Activated CD4-positive, alpha-beta T cell treated with anti-CD3 and anti-CD28 coated beads, Interleukin-2, amount 50 U/mL, for 16 hours (primary cell): ENCODE data around the gene CLSTN2.

Source experiments
- DNase-seq: peaks from one replicate; pipeline ENCODE4 v3.0.0-alpha.2; 2020

CLSTN2 gene

GRCh38 chr3:140434261-140434905 is 499.4 kb downstream of the CLSTN2 start:
- DNase-seq, result no peak

DNA sequence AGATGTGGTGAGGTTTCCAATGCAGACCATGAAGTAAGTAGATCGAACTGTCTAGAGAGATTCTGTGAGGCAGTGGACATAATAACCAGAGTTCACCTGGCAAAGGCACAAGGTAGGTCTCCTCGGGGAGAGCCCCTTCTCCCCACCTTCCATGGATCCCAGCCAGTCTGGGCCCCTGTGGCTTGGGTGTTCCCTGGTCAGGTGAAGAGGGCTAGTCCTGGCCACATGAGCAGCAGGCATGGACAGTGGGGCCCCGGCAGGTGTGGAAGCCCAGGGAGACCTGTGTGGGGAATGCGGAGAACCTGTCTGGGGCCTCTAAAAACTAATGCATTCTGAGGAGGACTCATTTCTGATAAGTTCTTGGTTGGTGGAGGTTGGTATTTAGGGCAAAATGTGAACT is 501.4 kb downstream of the CLSTN2 start:
- no peak for DNase-seq

GRCh38 chr3:140438736-140439470 is 503.9 kb downstream of the CLSTN2 start:
- no peak for DNase-seq

DNA sequence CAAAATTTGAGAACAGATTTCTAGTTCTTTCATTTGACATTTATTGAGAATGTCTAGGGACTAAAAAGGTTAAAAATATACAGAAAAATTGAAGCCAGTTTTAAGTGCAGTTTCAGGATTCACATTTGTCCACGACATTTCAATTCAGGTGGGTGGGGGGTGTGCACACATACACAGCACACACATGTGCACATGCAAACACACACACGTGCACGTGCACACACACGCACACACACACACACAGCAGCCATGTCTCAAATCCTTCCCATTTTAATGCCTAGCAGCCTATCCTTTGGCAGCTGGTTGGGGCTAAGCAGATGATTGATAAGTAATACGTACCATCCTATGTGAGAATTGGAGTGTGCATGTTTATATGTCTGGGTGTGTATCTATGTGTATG is 504.5 kb downstream of the CLSTN2 start:
- DNase-seq, result no peak

GRCh38 chr3:140440446-140440845 is 505.5 kb downstream of the CLSTN2 start:
- DNase-seq, result no peak

DNA sequence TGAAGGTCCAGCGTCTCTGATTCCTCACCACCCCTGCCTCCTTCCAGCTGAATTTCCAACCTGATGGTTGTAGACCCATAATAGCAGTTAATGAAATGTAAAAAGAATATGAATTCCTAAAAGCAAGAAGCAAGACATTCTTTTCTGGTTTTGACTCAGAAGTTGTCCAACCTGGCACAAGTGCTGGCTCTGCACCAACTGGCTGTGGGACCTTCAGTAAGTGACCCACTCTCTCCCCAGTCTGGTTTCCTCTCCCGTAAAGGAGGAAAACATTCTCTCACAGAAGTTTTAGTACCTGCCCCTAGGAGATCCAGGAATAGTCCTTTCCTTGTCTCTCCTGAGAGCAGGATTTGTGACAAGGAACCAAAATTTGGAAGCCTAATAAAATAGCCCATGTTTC is 506.0 kb downstream of the CLSTN2 start:
- DNase-seq, result no peak

GRCh38 chr3:140442621-140443020 is 507.6 kb downstream of the CLSTN2 start:
- DNase-seq, result no peak

GRCh38 chr3:140443073-140443472 is 508.1 kb downstream of the CLSTN2 start:
- DNase-seq, result no peak

GRCh38 chr3:140443806-140444205 is 508.8 kb downstream of the CLSTN2 start:
- DNase-seq, result no peak

DNA sequence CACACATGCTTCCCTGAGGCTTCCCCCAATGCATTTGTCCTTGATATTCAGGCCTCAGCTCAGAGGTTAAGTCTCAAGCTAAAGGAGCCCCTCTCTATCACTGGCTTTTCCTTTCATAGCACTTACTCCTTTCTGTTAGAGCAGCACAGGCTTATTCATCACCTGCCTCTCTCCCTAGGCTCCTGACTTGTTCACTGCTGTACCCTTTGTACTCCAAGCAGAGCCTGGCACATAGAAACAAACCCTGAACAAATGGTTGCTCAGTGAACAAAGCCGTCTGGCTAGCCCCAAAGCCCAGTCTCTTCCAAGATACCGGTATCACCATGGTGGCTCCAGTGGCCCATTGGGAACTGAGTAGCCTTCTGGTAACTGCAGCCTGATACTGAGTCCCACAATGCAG is 511.7 kb downstream of the CLSTN2 start:
- DNase-seq, result no peak

GRCh38 chr3:140447136-140447535 is 512.2 kb downstream of the CLSTN2 start:
- no peak for DNase-seq

- no peak for DNase-seq
These were observed 513.0 kb downstream of the CLSTN2 start for GRCh38 chr3:140448001-140448400.

GRCh38 chr3:140449413-140450256 is 514.6 kb downstream of the CLSTN2 start:
- no peak for DNase-seq

DNA sequence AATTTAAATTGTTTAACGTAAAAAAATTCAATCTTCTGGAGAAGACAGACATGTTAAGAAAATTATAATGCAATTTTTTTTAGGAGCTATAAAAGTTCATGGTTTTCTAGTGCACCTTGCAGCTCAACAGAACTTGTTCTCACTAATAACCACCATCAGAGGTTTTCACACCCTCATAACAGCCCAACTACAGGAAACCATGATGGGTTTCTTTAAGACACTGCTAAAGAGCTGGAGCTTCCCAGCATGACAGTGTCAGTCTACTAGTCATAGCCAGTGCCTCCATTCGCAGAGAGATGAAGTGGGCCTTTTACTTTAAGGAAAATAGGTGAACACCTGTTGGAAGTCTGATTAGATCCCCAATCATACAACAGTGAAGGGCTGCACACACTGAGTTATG is 518.8 kb downstream of the CLSTN2 start:
- no peak for DNase-seq

DNA sequence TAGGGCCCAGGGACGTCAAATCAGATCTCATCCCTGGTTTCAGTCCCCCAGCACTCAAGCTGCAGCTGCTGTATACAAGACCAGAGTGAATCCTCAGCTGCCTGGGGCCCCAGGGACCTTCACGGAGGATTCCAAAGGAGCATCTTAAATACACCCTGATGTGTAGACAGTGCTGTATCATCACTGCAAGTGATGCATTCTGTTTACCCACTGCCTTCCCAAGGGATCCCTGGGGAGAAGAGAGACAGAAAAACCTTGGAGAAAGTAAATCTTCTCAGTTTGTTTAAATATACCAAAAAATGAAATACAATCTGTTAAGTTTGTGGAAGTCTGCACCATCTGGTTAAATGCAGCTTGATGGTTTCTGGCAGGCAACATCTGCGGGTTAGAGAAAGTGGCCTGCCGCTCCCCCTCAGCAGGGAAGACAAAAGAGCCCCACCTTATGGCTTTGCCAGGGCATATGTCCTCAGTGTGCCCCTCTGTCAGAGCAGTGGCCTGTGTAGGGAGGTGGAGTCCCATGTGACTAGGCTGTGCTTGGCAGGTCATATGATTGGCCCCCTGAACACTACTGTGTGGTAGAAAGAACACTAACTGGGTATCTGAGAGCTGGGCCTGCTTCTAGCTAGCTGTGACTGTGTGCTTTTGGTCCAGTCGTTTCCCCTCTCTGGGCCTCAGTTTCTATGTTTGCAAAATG is 520.7 kb downstream of the CLSTN2 start:
- DNase-seq, result no peak

- DNase-seq, result no peak
These were observed 522.0 kb downstream of the CLSTN2 start for GRCh38 chr3:140456974-140457373.

DNA sequence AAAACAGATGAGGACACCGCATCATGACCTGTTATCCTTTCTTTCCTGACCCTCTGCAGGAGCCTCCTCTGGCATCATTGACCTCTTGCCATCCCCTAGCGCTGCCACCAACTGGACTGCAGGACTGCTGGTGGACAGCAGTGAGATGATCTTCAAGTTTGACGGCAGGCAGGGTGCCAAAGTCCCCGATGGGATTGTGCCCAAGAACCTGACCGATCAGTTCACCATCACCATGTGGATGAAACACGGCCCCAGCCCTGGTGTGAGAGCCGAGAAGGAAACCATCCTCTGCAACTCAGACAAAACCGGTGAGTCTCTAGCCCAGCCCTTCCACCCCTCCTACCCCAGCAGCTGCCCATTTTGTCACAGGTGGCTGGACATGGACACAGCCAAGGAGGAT is 524.5 kb downstream of the CLSTN2 start:
- no peak for DNase-seq

- no peak for DNase-seq
These were observed 526.3 kb downstream of the CLSTN2 start for GRCh38 chr3:140461250-140461649.

- DNase-seq, result no peak
These were observed 528.4 kb downstream of the CLSTN2 start for GRCh38 chr3:140463355-140463754.

DNA sequence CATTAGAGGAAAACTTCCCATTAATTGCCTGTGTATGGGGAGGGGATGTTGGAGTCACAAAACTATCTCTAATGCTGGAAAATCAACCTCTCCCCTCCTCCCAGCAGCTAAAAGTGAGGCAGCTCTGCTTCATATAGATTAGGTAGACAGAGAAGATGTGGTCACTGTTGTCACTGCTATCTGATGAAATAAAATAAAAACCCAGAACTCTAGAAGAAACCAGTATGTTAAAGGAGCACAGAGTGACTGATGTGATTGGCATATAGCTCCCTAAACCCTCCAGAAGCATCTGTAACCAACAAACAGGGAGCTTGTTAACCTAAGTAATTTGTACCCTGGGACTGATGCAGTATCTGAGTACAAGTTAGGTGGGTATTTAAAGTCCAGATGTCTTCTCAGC is 531.0 kb downstream of the CLSTN2 start:
- no peak for DNase-seq

DNA sequence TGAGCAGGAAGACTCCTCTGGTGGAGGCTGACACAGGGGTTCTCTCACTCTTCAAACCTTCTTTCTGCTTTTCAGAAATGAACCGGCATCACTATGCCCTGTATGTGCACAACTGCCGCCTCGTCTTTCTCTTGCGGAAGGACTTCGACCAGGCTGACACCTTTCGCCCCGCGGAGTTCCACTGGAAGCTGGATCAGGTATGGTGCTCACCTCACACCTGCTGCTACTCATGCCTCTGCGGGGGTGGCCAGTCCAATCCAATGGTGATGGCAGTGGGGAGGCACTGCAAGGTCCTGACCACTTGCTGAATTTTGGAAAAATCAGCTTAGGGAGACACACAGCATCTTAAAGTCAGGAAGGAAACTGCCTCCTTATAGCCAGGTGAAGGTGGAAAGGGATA is 531.5 kb downstream of the CLSTN2 start:
- DNase-seq, result no peak

DNA sequence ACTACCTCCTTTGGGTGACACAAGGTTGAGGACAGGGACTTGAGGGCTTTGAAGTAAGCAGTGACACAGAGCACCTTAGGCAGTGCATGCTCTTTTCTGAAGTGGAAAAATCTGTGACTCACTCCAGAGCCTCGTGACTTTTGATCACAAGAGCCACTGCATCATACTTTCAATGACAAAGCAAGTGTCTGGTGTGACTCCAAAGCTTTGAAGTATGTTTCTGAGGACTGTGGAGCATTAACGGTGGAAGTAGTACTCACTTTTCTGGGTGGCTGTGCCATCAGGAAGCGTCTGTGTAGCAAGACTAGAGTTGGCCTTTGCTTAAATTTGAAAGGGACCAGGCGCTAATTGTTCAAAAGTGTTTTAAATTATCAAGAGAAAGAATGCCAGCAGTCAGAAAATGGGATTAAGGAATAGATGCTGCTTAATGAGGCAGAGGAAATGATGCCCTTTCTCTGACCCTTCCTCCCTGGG is 532.2 kb downstream of the CLSTN2 start:
- peak; percentile 9 for DNase-seq

GRCh38 chr3:140467796-140468315 is 532.9 kb downstream of the CLSTN2 start:
- no peak for DNase-seq
